ENCODE results near the gene NHS. TPM values are rescaled to one million over a fixed set of nuclear protein-coding genes. Genes with fewer than 3 reads are reported as not detected.
"Not testable (repeated sequence)": the region's sequence is repeated elsewhere in the genome, so short reads cannot be mapped to it uniquely, and the experiment has no call there.

The NHS gene
- total RNA-seq, 1 donor from 2014 or later = 1.2 TPM

DNA sequence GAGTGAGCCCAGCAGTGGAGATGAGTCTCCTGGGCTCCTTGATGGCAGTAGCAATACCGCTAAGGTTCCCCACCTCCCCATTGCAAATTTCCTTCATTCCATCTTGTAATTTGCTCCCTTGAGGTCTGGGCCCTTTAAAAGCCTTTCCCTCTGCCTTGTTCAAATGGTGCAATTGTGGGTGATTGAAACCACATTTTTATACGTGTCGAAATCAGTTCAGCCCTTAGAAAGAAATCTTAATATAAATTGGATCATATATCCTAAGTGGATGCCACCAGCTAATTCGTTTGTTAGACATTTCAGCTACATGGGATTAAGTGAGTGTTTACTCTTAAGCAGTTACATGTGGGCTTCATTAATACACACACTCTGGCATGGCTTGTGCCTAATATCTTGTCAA, 68.6 kb downstream of the NHS start:
- no peak for DNase-seq (ENCODE audit: extremely low read depth, low read depth, low spot score)

DNA sequence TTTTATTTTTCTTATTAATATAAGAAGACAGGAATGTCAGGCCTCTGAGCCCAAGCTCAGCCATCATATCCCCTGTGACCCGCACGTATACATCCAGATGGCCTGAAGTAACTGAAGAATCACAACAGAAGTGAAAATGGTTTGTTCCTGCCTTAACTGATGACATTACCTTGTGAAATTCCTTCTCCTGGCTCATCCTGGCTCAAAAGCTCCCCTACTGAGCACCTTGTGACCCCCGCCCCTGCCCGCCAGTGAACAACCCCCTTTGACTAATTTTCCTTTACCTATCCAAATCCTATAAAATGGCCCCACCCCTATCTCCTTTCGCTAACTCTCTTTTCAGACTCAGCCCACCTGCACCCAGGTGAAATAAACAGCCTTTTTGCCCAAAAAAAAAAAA, 71.3 kb downstream of the NHS start:
- not testable (repeated sequence) for DNase-seq (ENCODE audit: extremely low read depth, low read depth, low spot score)

DNA sequence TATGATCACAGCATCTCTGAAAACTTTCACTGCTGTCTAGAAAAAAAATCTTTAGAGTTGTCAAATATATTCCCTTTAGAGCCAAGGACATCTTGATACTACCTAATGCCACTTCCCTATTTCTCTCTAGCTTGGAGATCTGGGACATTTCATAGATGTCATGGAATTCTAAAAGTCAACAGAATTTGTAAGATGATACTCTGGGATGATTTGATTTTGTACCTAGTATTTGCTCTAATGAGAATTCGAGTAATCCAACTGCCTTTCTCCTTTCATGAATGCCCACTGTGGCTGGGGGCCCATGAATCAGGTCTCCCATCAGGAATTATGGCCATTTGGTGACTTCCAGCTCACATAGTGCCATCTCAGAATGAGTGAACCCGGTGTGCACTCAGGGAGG, 73.2 kb downstream of the NHS start:
- DNase-seq (ENCODE audit: extremely low read depth, low read depth, low spot score) = no peak

DNA sequence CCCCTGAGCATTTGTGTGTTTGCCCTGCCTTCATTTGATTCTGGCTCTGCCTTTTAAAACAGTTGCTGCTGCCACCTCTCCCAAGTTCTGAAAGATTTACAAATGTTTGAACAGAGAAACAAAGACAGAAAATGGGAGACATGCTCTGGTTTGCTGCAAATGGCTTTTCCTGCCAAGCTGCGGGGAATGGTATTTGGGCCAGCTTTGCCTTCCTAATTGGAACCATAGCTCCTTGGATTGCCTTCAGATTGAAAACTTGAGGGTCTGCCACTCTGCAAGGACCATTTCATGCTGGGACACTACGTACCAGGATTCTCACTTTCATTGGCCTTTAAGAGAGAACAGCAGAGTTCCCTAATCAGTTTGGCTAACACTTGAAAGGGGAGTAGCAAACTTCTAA, 74.9 kb downstream of the NHS start:
- no peak for DNase-seq (ENCODE audit: extremely low read depth, low read depth, low spot score)

DNA sequence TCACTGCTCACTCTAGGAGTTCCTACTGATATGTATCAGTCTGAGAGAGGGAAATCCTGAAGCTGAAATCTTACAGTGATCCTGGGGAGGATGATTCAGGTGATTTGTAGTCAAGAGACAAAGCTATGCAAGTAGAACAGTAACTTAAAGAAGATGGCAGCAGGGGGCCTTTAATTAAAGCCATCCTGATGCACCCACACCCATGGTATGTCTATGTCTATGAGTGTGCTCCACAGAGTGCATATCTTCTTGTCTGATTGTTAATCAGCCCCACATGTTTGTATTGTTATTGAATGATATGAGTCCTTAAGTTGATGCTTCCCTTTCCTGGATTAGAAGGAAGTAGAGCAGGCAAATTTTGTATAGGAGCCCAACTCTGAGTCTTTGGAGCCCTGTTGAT, 78.8 kb downstream of the NHS start:
- no peak for DNase-seq (ENCODE audit: extremely low read depth, low read depth, low spot score)

DNA sequence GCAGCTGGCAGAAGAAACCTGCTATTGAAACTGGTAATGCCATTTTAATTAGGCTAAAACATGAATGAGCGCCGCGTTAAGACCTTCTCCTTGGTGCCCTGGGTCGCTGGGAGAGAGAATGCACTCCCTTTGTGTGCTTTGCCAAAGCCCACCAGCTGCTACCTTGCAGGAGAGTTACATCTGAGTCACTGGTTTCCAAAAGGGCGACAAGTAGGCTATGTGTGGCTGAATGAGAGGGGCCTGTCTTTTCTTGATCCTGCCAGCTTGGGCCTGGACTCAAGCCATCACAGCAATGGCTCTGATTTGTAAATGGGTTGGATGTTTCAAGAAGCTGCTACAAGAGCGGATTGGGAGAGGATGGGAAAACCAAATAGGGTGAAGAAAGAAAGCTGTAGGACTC, 81.5 kb downstream of the NHS start:
- no peak for DNase-seq (ENCODE audit: extremely low read depth, low read depth, low spot score)

DNA sequence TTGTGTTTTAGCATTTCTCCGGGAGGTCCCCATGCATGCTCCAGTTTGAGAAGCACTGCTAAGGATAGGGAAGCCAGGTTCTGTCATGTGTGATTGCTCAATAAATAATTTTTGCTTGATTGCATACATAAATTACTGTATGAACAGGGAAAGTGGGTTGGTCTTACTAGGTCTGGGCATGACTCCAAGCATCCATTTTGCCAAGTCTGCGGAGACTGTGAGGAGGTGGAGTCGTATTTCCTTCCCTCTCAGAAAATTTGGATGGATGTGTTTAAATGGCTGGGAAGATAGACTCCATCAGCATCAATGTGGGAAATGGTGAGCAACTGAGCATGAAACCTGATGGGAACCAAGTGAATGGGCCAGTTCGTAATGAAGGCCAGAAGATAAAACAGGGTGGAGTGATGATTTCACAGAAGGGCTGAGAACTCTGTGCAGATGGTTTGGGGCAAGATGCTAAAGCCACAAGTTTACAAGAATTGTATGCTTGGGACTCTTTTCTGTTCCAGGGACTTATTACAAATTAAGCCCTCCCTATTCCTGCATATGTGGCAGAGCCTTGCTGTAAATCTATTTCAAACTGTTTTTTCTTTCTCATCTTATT, 84.1 kb downstream of the NHS start:
- DNase-seq (ENCODE audit: extremely low read depth, low read depth, low spot score) = no peak

DNA sequence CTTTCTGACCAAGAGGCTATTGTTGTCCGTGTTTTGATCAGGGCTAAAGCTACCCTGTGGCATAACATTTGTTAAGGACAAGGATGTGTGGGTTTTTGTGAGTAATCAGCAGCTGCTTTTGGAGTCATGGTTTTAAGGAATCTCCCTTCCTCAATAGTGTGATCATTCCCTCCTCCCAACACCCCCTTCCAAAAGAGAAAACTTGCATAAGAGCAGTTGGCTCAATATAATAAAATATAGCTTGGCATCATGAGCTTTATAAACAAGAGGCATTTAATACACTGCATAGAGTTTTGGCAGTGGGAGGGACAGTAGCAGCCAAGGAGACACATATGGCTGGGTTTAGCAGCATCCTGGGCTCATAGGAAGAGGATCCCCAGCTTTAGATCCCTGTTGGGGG, 84.7 kb downstream of the NHS start:
- no peak for DNase-seq (ENCODE audit: extremely low read depth, low read depth, low spot score)

DNA sequence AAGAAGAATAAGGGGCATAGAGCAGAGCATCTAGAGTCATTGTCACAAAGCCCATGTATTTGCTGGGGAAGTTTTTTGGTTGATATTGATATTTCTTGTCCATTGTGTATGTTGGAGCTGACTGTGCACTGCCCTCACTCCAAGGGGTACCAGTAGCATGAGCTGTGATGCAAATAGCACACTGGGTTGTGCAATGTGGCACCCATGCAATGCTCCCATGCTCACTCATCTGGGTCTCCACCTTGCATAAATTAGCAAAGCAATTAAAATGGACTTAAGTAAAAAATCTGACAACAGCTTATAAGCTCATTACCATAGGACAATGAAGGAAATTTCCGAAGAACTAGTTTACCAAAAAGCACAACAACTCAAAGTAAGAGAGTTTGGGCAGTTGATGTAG, 87.9 kb downstream of the NHS start:
- no peak for DNase-seq (ENCODE audit: extremely low read depth, low read depth, low spot score)

DNA sequence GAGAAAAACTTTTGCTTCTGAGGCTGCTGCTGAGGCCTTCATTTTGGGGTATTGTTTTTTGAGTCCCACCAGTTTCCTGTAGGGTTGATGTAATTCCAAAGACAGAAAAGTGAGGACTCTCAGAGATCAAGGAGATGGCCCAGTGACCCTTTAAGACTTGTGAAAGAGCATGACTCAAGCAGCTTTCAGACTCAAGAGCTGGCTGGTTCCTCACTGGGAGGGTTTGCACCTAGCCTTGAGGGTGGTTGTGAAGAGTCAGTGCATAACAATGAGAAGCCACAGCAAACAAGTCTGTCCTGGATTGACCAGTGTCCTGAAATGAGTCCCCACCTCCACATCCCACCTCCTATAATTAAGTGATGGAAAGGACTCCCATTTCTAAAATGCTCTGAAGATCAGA, 89.2 kb downstream of the NHS start:
- no peak for DNase-seq (ENCODE audit: extremely low read depth, low read depth, low spot score)

DNA sequence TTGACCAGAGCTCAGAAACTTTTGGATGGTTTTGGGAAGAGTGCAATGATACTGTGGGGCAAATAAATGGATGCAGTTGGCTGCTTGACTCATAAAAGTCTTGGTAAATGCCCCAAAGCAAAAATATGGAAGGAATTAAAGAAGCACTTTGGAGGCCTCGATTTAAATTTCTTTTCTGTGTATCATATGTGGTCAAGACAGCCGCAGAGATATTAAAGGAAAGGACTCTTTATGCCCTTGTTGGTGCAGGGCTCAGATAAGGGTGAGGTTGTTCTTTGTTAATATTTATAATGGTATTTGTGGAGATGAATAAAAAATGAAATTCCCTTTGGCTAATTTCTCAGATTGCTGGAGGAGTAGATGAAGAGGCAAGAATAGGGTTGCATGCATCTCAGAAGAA, 90.2 kb downstream of the NHS start:
- no peak for DNase-seq (ENCODE audit: extremely low read depth, low read depth, low spot score)

DNA sequence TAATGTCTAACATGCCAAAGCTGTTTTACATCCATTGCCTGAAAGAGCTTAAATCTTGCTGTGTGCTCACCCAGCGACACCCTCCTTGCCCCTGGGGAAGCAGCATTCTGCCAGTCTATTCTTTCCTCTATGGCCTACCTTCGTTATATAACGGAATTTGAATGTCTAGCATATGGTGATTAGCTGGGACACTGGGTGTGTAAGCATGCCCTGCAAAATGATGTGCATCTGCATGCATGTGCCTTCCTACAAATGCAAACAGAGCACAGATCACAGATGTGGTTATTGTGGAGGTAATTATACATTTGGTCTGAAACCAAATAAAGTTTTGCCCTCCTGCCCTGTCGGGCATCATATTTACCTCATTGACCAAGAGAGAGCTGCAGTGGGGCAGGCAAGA, 90.8 kb downstream of the NHS start:
- no peak for DNase-seq (ENCODE audit: extremely low read depth, low read depth, low spot score)

DNA sequence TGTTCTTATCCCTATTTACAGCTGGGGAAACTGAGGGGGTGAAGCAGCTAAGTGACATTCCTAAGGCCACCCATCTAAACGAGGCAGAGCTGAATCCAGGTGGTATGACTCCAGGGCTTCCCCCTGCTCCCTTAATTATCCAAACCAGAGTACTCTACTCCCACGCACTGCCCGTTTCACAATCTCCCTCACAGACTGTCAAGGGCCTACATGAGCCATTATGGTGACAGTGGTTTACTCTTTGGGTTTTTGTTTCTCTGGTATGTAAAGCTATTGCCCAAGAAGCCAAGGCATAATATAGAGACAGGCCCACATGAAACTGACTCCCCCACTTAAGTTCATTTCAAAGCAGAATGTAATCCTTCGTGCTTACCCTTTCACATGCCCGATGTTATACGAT, 95.1 kb downstream of the NHS start:
- no peak for DNase-seq (ENCODE audit: extremely low read depth, low read depth, low spot score)

DNA sequence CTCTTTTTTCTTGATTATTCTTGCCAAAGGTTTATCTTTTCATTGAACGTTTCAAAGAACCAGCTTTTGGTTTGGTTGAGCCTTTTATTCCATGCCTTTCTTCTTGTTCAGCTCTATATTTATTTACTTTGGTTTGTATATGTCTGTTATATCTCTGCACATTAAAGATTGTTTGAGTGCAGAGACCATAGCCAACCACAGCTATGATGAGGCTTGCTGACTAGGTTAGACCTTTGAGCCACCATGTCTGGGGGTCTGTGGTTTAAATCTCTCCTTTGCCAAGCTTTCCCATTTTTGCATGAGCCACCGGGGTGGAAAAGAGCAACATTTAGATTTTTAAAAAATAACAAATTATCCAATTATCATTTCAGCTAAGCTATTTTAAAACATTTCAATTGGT, 96.1 kb downstream of the NHS start:
- DNase-seq (ENCODE audit: extremely low read depth, low read depth, low spot score) = no peak

DNA sequence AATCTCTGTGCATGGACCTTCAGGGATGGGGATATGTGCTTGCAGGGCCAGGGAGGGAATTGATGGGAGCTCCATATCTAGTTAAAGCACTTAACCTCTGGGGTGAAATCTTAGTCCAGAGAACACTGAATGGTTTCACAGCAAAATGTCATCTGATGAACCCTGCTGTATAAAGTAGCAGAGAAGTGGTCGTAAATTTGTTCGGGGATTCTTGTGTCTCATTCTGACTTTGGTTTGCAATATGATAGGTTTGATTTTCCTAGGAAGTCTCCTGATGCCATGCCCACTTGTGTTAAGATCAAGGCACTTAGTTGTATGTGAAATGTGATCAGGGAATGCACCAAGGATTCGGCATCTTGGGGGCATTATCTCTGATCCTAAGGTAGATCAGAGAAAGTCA, 96.9 kb downstream of the NHS start:
- no peak for DNase-seq (ENCODE audit: extremely low read depth, low read depth, low spot score)

DNA sequence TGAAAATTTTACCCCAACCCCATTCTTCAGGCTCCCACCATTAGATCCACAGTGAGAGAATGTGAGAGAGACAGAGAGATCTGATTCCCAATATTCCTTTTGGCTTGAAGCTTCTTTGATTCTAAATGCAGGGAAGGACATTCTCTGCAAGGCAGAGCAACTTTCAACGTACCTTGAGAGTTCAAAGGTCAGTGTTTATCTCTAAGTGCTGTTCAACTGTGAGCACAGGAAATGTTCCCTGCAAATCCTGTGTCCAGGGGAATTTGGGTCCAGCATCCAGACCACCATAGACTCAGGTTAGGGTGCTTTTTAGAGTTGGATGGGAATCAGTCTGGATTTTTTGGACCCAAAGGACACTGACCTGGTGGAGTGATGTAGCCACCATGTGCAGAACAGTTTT, 97.4 kb downstream of the NHS start:
- DNase-seq (ENCODE audit: extremely low read depth, low read depth, low spot score) = no peak

DNA sequence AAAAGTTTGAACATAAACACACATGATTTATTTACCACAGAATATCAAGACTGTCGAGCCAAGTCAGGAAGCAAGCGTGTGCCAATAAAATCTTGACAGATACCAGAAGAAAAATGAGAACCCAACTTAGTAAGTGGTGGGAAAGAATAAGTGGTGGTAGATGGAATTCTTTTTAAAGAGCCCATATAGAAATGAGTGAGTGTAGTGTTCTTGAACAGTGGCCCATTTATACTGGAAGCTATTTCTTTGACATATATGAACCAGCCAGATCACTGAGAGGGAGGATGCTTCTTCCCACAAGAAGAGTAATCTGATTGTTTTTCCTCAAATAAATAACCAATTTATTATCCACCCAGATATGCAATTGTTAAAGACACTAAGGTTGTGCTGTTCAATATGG, 98.0 kb downstream of the NHS start:
- no peak for DNase-seq (ENCODE audit: extremely low read depth, low read depth, low spot score)

DNA sequence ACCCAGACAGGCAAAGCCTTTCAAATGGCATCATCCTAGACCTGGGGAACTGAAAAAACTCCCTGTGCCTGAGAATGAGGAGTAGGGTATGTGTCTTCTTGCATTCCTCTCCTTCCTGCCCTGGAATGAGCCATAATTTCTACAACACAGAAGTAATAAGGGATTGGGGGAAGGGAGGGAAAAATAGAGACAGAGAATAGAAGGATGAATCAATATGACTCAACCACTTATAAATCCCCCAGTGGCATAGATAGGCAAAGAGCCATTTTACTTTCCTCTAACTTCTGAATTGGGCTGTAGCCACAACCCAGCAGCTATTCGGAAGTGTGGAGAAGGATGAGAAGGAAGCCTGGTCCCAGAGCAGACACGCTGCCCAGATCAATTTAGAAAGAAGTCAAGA, 99.9 kb downstream of the NHS start:
- DNase-seq (ENCODE audit: extremely low read depth, low read depth, low spot score) = no peak

DNA sequence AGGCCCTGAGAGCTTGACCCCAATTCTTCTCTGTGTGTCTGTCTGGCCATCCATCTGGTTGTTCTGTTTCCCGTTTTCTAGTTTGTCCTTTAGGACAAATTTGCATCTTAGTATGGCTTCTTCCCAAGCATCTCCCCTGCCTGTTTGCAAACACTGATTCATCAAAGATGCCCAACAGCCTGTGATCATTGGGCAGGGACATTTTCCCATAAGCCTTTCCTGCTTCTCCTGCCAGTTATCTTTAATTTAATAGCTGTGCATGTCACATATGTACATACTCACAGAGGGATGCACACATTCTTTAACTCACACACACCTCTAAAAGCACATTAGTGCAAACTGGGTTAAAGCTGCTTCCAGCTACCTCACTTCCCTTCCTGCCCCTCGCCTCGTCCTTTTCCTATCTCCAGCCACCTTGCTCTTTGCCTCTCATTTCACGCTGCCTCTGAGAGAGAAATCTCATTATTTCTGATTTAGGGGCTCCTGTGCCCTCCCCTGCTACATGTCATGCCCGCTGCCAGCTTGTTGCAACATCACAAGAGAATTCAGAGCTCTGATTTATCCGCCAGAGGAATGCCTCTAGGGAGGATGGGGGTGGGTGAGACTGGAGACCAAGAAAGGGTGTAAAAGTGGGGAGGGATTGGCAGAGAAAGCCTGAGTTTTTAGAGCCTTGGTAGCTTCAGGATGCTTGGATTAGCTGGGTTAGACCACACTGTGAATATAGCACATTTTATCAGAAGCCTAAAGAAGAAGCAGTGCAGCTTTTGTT, 100.6 kb downstream of the NHS start:
- no peak for DNase-seq (ENCODE audit: extremely low read depth, low read depth, low spot score)

DNA sequence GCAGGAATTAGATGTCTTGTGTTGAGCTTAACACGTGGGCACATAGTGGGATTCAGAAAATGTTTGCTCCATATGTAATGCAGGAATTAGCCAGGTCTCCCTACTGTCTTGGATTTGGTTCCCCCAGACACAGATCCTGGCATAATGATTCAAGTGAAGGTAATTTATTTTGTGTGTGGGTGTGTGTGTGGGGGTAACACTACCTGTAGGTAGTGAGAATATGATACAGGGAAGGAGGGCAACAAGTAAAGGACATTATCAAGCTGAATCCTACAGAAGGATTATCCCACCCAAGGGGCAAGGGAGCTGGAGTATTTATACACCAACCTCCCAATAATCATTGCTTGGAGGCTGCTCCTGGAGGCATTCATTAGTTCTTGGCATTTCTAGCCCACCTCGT, 101.4 kb downstream of the NHS start:
- no peak for DNase-seq (ENCODE audit: extremely low read depth, low read depth, low spot score)

DNA sequence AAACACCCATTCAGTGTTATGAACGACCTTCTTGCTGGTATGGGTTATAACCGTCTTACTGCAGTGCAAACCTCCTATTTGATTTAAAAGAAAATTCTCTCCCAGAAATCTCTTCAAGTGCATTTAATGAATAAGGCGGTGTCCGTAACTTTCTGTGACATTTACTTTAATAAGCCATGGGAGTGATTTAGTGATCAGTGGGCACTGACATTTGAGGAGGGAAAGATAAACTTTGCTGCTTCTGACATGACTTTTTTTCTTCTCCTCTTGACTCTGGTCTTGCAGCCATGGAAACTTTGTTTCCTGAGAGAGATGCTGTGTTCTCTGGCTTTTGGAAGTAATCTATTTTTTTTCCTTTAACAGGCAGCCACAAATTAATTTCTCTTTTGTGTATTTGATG, 106.1 kb downstream of the NHS start:
- no peak for DNase-seq (ENCODE audit: extremely low read depth, low read depth, low spot score)

DNA sequence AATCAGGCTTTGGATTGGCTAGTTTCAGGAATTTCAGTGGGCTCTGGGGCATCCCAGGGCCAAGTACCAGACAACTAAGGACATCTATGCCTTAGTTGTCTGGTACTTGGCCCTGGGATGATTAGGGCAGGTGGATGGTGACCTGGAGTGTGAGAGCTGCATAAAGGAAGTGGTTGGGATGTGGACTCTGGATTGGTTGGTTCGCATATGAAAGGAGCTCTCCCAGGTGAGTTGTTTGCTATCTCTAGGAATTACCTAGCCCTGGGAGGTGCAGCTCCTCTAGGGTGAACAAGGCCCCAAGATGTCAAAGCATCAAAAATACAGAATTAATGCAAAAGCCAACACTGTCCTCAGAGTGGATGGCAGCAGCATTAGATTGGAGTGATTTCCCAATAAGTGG, 109.6 kb downstream of the NHS start:
- DNase-seq (ENCODE audit: extremely low read depth, low read depth, low spot score) = no peak

DNA sequence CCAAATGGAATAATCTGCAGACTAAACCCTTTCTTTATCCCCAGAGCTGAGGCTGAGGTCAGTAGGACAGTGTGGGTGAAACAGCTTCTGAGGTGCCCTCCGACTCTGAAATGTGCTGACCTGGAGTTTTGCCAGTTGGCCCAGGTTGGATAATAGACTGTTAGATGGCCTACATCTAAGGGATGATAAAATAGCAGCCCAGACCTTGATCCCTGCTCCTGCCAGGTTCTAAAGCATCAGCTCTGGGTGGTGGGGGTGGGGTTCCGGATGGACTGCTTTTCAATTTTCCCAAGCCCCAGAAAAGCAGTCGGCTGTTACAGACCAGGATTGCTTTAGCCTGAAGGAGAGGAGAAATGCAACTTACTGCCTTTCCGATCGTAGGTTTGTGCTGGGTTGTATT, 110.4 kb downstream of the NHS start:
- no peak for DNase-seq (ENCODE audit: extremely low read depth, low read depth, low spot score)

All from glomerular endothelial cell (primary cell).